Ishikawa (cell line): ENCODE measurements around the gene DOCK2.

ENCODE experiments used
- CEBPB ChIP-seq: IDR thresholded peaks from 2 replicates; pipeline ENCODE4 v1.6.1; 2012
- CREB1 ChIP-seq: IDR thresholded peaks from 2 replicates; pipeline ENCODE4 v1.6.1; 2012; ENCODE audit warnings: low read depth
- EGR1 ChIP-seq: IDR thresholded peaks from 2 replicates; pipeline ENCODE4 v1.6.1; 2012
- EP300 ChIP-seq: IDR thresholded peaks from 2 replicates; pipeline ENCODE4 v1.6.1; 2012; ENCODE audit warnings: borderline replicate concordance
- FOXM1 ChIP-seq: IDR thresholded peaks from 2 replicates; pipeline ENCODE4 v1.6.1; 2012; ENCODE audit warnings: low read depth, borderline replicate concordance
- MAX ChIP-seq: IDR thresholded peaks from 2 replicates; pipeline ENCODE4 v1.6.1; 2012
- NFIC ChIP-seq: IDR thresholded peaks from 2 replicates; pipeline ENCODE4 v1.6.1; 2012
- RAD21 ChIP-seq: IDR thresholded peaks from 2 replicates; pipeline ENCODE4 v1.6.1; 2012; ENCODE audit warnings: low read depth
- REST ChIP-seq: IDR thresholded peaks from 2 replicates; pipeline ENCODE4 v1.6.1; 2012; ENCODE audit warnings: low read depth, mild to moderate bottlenecking
- TAF1 ChIP-seq: IDR thresholded peaks from 2 replicates; pipeline ENCODE4 v1.6.1; 2012; ENCODE audit warnings: low read depth, mild to moderate bottlenecking
- TCF12 ChIP-seq: IDR thresholded peaks from 2 replicates; pipeline ENCODE4 v1.6.1; 2012; ENCODE audit warnings: low read depth
- TEAD4 ChIP-seq: IDR thresholded peaks from 2 replicates; pipeline ENCODE4 v1.6.1; 2012
- USF1 ChIP-seq: IDR thresholded peaks from 2 replicates; pipeline ENCODE4 v1.6.1; 2012
- YY1 ChIP-seq: IDR thresholded peaks from 2 replicates; pipeline ENCODE4 v1.6.1; 2012; ENCODE audit warnings: low read depth
- ZBTB7A ChIP-seq: IDR thresholded peaks from 2 replicates; pipeline ENCODE4 v1.6.1; 2012; ENCODE audit warnings: low read depth

DOCK2 gene

GRCh38 chr5:169960659-169961058 is 323.6 kb downstream of the DOCK2 start:
- TF ChIP-seq TAF1: no peak
- no peak for TF ChIP-seq YY1
- no peak for TF ChIP-seq TEAD4
- TF ChIP-seq CEBPB: no peak
- no peak for TF ChIP-seq CREB1
- no peak for TF ChIP-seq RAD21
- no peak for TF ChIP-seq NFIC
- no peak for TF ChIP-seq USF1
- TF ChIP-seq MAX: no peak
- no peak for TF ChIP-seq REST
- no peak for TF ChIP-seq TCF12
- TF ChIP-seq ZBTB7A: no peak
- no peak for TF ChIP-seq EGR1
- no peak for TF ChIP-seq EP300

GRCh38 chr5:169964246-169964645 is 327.2 kb downstream of the DOCK2 start:
- TF ChIP-seq CREB1 (no peak), USF1 (no peak), NFIC (no peak), YY1 (no peak), REST (no peak), EP300 (no peak), EGR1 (no peak), CEBPB (no peak), TAF1 (no peak), TEAD4 (no peak), MAX (no peak), FOXM1 (no peak), ZBTB7A (no peak), TCF12 (no peak)

GRCh38 chr5:169970339-169970738 is 333.3 kb downstream of the DOCK2 start:
- TF ChIP-seq NFIC: no peak
- TF ChIP-seq TAF1: no peak
- no peak for TF ChIP-seq TEAD4
- TF ChIP-seq YY1: no peak
- no peak for TF ChIP-seq CEBPB
- no peak for TF ChIP-seq REST
- TF ChIP-seq MAX: no peak
- no peak for TF ChIP-seq EP300
- no peak for TF ChIP-seq ZBTB7A
- no peak for TF ChIP-seq RAD21
- no peak for TF ChIP-seq EGR1
- no peak for TF ChIP-seq CREB1
- TF ChIP-seq USF1: no peak
- TF ChIP-seq FOXM1: no peak
- no peak for TF ChIP-seq TCF12

GRCh38 chr5:169970911-169971765 is 334.1 kb downstream of the DOCK2 start:
- TF ChIP-seq NFIC (no peak), TEAD4 (no peak), EGR1 (no peak), CEBPB (no peak), REST (no peak)
